HEK293 (cell line): ENCODE results near the gene PCNX4.

Experiments
- CTCF ChIA-PET: fragments of 350-600 bp; formaldehyde crosslinking; extraction: SDS; loops from one replicate; lab custom pipeline; 2021; ENCODE audit warnings: antibody characterized with exemption; lab: Yijun Ruan, JAX
- POLR2A ChIA-PET: fragments of 300-600 bp; formaldehyde crosslinking; extraction: SDS; loops from one replicate; lab custom pipeline; 2020; ENCODE audit warnings: antibody characterized with exemption, inconsistent platforms; lab: Yijun Ruan, JAX
- H3K27ac ChIP-seq: fragments of 200-500 bp; sonication (Bioruptor generic); 2 replicates; pipeline ENCODE4 v1.5.1; 2014; ENCODE audit warnings: low read depth, low read length, control low read depth, inconsistent platforms; ENCODE audit errors: extremely low read depth
- H3K36me3 ChIP-seq, 2 experiments: fragments of 200-500 bp in 1 of 2; sonication (Bioruptor generic) in 1 of 2; 1 replicate in 1 of 2; 2 replicates in 1 of 2; pipeline ENCODE4 v1.5.1; 2014 to 2017; ENCODE audit warnings: inconsistent platforms in 2 of 2, low read length in 2 of 2; ENCODE audit not compliant: control insufficient read depth in 2 of 2, insufficient read depth in 1 of 2
- H3K4me1 ChIP-seq: fragments of 200-500 bp; sonication (Bioruptor generic); 2 replicates; pipeline ENCODE4 v1.5.1; 2014; ENCODE audit warnings: mild to moderate bottlenecking, low read length, inconsistent platforms; ENCODE audit not compliant: control insufficient read depth, insufficient read depth
- H3K4me3 ChIP-seq: 2 replicates; pipeline ENCODE4 v1.5.1; 2011; ENCODE audit warnings: low read depth, mild to moderate bottlenecking, control low read depth, low read length, moderate library complexity
- H3K9me3 ChIP-seq: fragments of 200-500 bp; sonication (Bioruptor generic); 2 replicates; pipeline ENCODE4 v1.5.1; 2014; ENCODE audit warnings: low read depth, low read length, inconsistent platforms; ENCODE audit not compliant: control insufficient read depth, insufficient read depth
- BCL6B ChIP-seq: fragments of 450-650 bp; formaldehyde crosslinking; IDR thresholded peaks from 2 replicates; pipeline ENCODE4 v1.5.1; 2017; ENCODE audit warnings: missing biosample characterization, missing genetic modification characterization
- CTCF ChIP-seq: fragments of 450-650 bp; formaldehyde crosslinking; IDR thresholded peaks from 2 replicates; pipeline ENCODE4 v1.5.1; 2016; ENCODE audit warnings: missing biosample characterization, missing genetic modification characterization
- EGR2 ChIP-seq: fragments of 450-650 bp; formaldehyde crosslinking; IDR thresholded peaks from 2 replicates; pipeline ENCODE4 v1.5.1; 2016; ENCODE audit warnings: low read depth, missing biosample characterization, missing genetic modification characterization
- GLI2 ChIP-seq: fragments of 450-650 bp; formaldehyde crosslinking; IDR thresholded peaks from 2 replicates; pipeline ENCODE4; 2017; ENCODE audit warnings: missing biosample characterization, missing genetic modification characterization, low read depth, borderline replicate concordance
- GLI4 ChIP-seq: fragments of 450-650 bp; formaldehyde crosslinking; IDR thresholded peaks from 2 replicates; pipeline ENCODE4 v1.5.1; 2016; ENCODE audit warnings: missing biosample characterization, missing genetic modification characterization
- GLIS1 ChIP-seq: fragments of 450-650 bp; formaldehyde crosslinking; IDR thresholded peaks from 2 replicates; pipeline ENCODE4 v1.5.1; 2016; ENCODE audit warnings: missing biosample characterization, missing genetic modification characterization
- MZF1 ChIP-seq: fragments of 450-650 bp; formaldehyde crosslinking; IDR thresholded peaks from 2 replicates; pipeline ENCODE4 v1.5.1; 2017; ENCODE audit warnings: missing biosample characterization, missing genetic modification characterization, borderline replicate concordance
- SP2 ChIP-seq: fragments of 450-650 bp; formaldehyde crosslinking; IDR thresholded peaks from 2 replicates; pipeline ENCODE4 v1.5.1; 2016; ENCODE audit warnings: missing biosample characterization, missing genetic modification characterization
- ZBTB20 ChIP-seq: fragments of 450-650 bp; formaldehyde crosslinking; IDR thresholded peaks from 2 replicates; pipeline ENCODE4 v1.5.1; 2016; ENCODE audit warnings: missing biosample characterization, missing genetic modification characterization
- ZBTB26 ChIP-seq: fragments of 450-650 bp; formaldehyde crosslinking; optimal IDR thresholded peaks from 2 replicates; pipeline ENCODE3; 2016; ENCODE audit warnings: missing biosample characterization, mild to moderate bottlenecking, missing genetic modification characterization
- ZBTB7A ChIP-seq: fragments of 450-650 bp; formaldehyde crosslinking; IDR thresholded peaks from 2 replicates; pipeline ENCODE4 v1.5.1; 2016; ENCODE audit warnings: low read depth, missing biosample characterization, missing genetic modification characterization
- ZNF362 ChIP-seq: fragments of 450-650 bp; formaldehyde crosslinking; IDR thresholded peaks from 2 replicates; pipeline ENCODE4 v1.5.1; 2016; ENCODE audit warnings: missing biosample characterization, missing genetic modification characterization
- ZNF449 ChIP-seq: fragments of 450-650 bp; formaldehyde crosslinking; IDR thresholded peaks from 2 replicates; pipeline ENCODE4 v1.5.1; 2017; ENCODE audit warnings: missing biosample characterization, mild to moderate bottlenecking, missing genetic modification characterization, moderate library complexity
- ZNF558 ChIP-seq: fragments of 450-650 bp; formaldehyde crosslinking; IDR thresholded peaks from 2 replicates; pipeline ENCODE4 v1.5.1; 2016; ENCODE audit warnings: missing biosample characterization, missing genetic modification characterization
- ZNF600 ChIP-seq: fragments of 450-650 bp; formaldehyde crosslinking; IDR thresholded peaks from 2 replicates; pipeline ENCODE4 v1.5.1; 2016; ENCODE audit warnings: missing biosample characterization, missing genetic modification characterization

The PCNX4 gene

GRCh38 chr14:60196291-60196690, 104.6 kb downstream of the PCNX4 start:
- no peak overlapping the region for H3K27ac ChIP-seq
- no peaks in the 10 kb centered on the region for H3K4me1 ChIP-seq
- H3K36me3 ChIP-seq: no peaks in the 10 kb centered on the region
- ChIA-PET CTCF (interaction anchor here (0.7 to 0.9 kb wide), 3 partner anchors 13 to 366 kb away, joined by 3 to 4 read pairs (median 3); no protein-coding TSS in a partner anchor), POLR2A (no interaction called here)
- H3K4me3 ChIP-seq: no peak overlapping the region
- H3K9me3 ChIP-seq: no peaks in the 10 kb centered on the region
- TF ChIP-seq SP2 (tag by site-specific recombination) (no peak), ZNF362 (no peak), ZNF449 (no peak), MZF1 (no peak), CTCF (tag by site-specific recombination) (no peak), GLIS1 (tag by site-specific recombination) (no peak), EGR2 (no peak), BCL6B (tag by site-specific recombination) (no peak), ZBTB20 (tag by site-specific recombination) (no peak)

GRCh38 chr14:60197629-60198303, 106.0 kb downstream of the PCNX4 start:
- no peaks in the 10 kb centered on the region for H3K4me1 ChIP-seq
- H3K27ac ChIP-seq: no peak overlapping the region
- CTCF ChIA-PET: no interaction called here
- H3K36me3 ChIP-seq: no peaks in the 10 kb centered on the region
- TF ChIP-seq GLI2 (tag by site-specific recombination): no peak
- no peak for TF ChIP-seq CTCF (tag by site-specific recombination)
- no peak for TF ChIP-seq ZBTB7A (tag by site-specific recombination)
- TF ChIP-seq ZBTB26: no peak
- no peak for TF ChIP-seq ZNF600 (tag by site-specific recombination)
- no peak for TF ChIP-seq ZNF558 (tag by site-specific recombination)
- no peak for TF ChIP-seq GLI4 (tag by site-specific recombination)
- TF ChIP-seq, all 188 proteins: peak for 0
- POLR2A ChIA-PET: interaction anchor here (0.9 kb wide), 1 partner anchor 51 kb away, joined by 3 read pairs; the partner anchor contains the start of gene PPM1A
- Histone ChIP-seq H3K9me3 (no peaks in the 10 kb centered on the region), H3K4me3 (no peak overlapping the region)
